Stomach (tissue), 4 donors: Measurements from ENCODE around the gene TUBB6.

Source experiments
- POLR2A ChIP-seq, 4 donors: fragments of 450-650 bp; IDR thresholded peaks; one replicate each; pipeline ENCODE4 v1.6.1; 2016; ENCODE audit warnings: antibody characterized with exemption in 4 of 4, control low read depth in 2 of 4, mild to moderate bottlenecking in 1 of 4, moderate library complexity in 1 of 4
- POLR2AphosphoS5 ChIP-seq, 3 donors: sonication (generic); formaldehyde crosslinking; IDR thresholded peaks; one replicate each; pipeline ENCODE4 v1.6.1; 2016; ENCODE audit warnings: antibody characterized with exemption in 3 of 3
- TF ChIP-seq, protein P1 (sequence below), 7 experiments: fragments of 450-650 bp in 4 of 7; fragments of 200-600 bp in 3 of 7; sonication (generic) in 3 of 7; IDR thresholded peaks; one replicate each; pipeline ENCODE4 v1.5.1; 2016 to 2019; ENCODE audit warnings: antibody characterized with exemption in 7 of 7, control low read depth in 2 of 7, mild to moderate bottlenecking in 1 of 7

- no peak for TF ChIP-seq POLR2A (IDR thresholded peaks at IDR 0.05)
- TF ChIP-seq, protein P1, sequence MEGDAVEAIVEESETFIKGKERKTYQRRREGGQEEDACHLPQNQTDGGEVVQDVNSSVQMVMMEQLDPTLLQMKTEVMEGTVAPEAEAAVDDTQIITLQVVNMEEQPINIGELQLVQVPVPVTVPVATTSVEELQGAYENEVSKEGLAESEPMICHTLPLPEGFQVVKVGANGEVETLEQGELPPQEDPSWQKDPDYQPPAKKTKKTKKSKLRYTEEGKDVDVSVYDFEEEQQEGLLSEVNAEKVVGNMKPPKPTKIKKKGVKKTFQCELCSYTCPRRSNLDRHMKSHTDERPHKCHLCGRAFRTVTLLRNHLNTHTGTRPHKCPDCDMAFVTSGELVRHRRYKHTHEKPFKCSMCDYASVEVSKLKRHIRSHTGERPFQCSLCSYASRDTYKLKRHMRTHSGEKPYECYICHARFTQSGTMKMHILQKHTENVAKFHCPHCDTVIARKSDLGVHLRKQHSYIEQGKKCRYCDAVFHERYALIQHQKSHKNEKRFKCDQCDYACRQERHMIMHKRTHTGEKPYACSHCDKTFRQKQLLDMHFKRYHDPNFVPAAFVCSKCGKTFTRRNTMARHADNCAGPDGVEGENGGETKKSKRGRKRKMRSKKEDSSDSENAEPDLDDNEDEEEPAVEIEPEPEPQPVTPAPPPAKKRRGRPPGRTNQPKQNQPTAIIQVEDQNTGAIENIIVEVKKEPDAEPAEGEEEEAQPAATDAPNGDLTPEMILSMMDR (IDR thresholded peaks at IDR 0.05): no peak
- TF ChIP-seq POLR2AphosphoS5 (IDR thresholded peaks at IDR 0.05): no peak
These were observed 5.6 kb downstream of the TUBB6 start for GRCh38 chr18:12313530-12314245.
